ENCODE results near the gene RIMOC1.
"Not testable (repeated sequence)": the region's sequence is repeated elsewhere in the genome, so short reads cannot be mapped to it uniquely, and the experiment has no call there.

The RIMOC1 gene

GRCh38 chr5:41891066-41891707 lies 13.0 kb upstream of the RIMOC1 start:
- DNase-seq (ENCODE audit: low read depth in 2 of 2), result no peak

GRCh38 chr5:41892031-41892430 lies 12.1 kb upstream of the RIMOC1 start:
- no peak for DNase-seq (ENCODE audit: low read depth in 2 of 2)

GRCh38 chr5:41893074-41893851 lies 10.9 kb upstream of the RIMOC1 start:
- DNase-seq (ENCODE audit: low read depth in 2 of 2), result no peak

- DNase-seq (ENCODE audit: low read depth in 2 of 2), result no peak
Observed at GRCh38 chr5:41896230-41896629, 7.9 kb upstream of the RIMOC1 start.

GRCh38 chr5:41903382-41903891 lies 707 bp upstream of the RIMOC1 start:
- DNase-seq (ENCODE audit: low read depth in 2 of 2), result no peak

- DNase-seq (ENCODE audit: low read depth in 2 of 2), result no peak
Observed at GRCh38 chr5:41906151-41906550, 2.0 kb downstream of the RIMOC1 start.

GRCh38 chr5:41908374-41909079 lies 4.4 kb downstream of the RIMOC1 start:
- DNase-seq (ENCODE audit: low read depth in 2 of 2), result no peak

GRCh38 chr5:41918105-41918504 lies 14.0 kb downstream of the RIMOC1 start:
- no peak for DNase-seq (ENCODE audit: low read depth in 2 of 2)

GRCh38 chr5:41921166-41921565 lies 17.0 kb downstream of the RIMOC1 start:
- no peak for DNase-seq (ENCODE audit: low read depth in 2 of 2)

- DNase-seq (ENCODE audit: low read depth in 2 of 2), result no peak
Observed at GRCh38 chr5:41921874-41922273, 17.7 kb downstream of the RIMOC1 start.

GRCh38 chr5:41924526-41924871 lies 20.4 kb downstream of the RIMOC1 start:
- DNase-seq (ENCODE audit: low read depth in 2 of 2), result no peak

- DNase-seq (ENCODE audit: low read depth in 2 of 2), result peak; percentile 45 to 47
Observed at GRCh38 chr5:41924872-41925554, 20.9 kb downstream of the RIMOC1 start, which contains the start of gene FBXO4. TSS of gene FBXO4 (plus strand) at chr5:41925281. CDS start at chr5:41925310, 29 bp downstream.

- DNase-seq (ENCODE audit: low read depth in 2 of 2), result no peak
Observed at GRCh38 chr5:41925555-41925951, 21.4 kb downstream of the RIMOC1 start.

GRCh38 chr5:41927604-41928003 lies 23.5 kb downstream of the RIMOC1 start:
- DNase-seq (ENCODE audit: low read depth in 2 of 2), result no peak

- no peak for DNase-seq (ENCODE audit: low read depth in 2 of 2)
Observed at GRCh38 chr5:41929035-41929434, 24.9 kb downstream of the RIMOC1 start.

- no peak for DNase-seq (ENCODE audit: low read depth in 2 of 2)
Observed at GRCh38 chr5:41932770-41933169, 28.6 kb downstream of the RIMOC1 start.

GRCh38 chr5:41935544-41935943 lies 31.4 kb downstream of the RIMOC1 start:
- no peak for DNase-seq (ENCODE audit: low read depth in 2 of 2)

GRCh38 chr5:41940641-41941040 lies 36.5 kb downstream of the RIMOC1 start:
- no peak for DNase-seq (ENCODE audit: low read depth in 2 of 2)

GRCh38 chr5:41945332-41945955 lies 41.3 kb downstream of the RIMOC1 start:
- DNase-seq (ENCODE audit: low read depth in 2 of 2), result not testable (repeated sequence)

GRCh38 chr5:41951224-41951623 lies 47.1 kb downstream of the RIMOC1 start:
- no peak for DNase-seq (ENCODE audit: low read depth in 2 of 2)

All from fibroblast of skin of left biceps (primary cell).